NCI-H1105 (cell line): ENCODE results near the gene P2RY8.
"Not testable (repeated sequence)": the region's sequence is repeated elsewhere in the genome, so short reads cannot be mapped to it uniquely, and the experiment has no call there.

Experiments
- DNase-seq: peaks from one replicate; lab custom pipeline; 2025; lab: John Stamatoyannopoulos, UW

P2RY8 gene

DNA sequence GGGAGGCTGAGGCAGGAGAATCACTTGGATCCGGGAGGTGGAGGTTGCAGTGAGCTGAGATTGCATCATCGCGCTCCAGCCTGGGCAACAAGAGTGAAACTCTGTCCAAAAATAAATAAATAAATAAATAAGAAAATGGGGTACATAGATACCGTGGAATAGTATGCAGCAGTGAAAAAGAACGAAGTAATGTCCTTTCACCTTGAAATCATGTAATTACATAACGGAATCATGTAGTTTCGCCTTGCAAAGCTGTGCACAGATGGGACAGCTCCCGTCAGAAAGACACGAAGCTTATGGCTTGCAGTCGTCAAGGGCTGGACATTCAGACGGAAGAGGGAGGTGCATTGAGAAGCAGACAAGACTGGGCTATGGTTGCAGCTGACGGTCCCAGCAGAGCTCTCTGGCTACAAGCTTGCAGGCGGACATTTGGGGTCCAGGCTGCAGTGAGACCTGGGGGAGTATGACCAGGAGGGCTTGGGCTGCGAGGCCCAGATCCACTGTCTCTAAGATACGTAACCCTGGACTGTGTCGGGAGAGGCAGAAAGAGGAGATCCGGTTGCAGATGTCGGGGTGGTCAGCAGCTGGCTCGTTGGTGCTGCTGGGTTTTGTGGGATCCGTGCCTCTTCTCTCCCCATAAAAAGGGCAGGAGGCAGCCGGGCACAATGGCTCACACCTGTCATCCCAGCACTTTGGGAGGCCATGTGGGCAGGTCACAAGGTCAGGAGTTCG, 6.2 kb upstream of the P2RY8 start:
- DNase-seq: no peak

DNA sequence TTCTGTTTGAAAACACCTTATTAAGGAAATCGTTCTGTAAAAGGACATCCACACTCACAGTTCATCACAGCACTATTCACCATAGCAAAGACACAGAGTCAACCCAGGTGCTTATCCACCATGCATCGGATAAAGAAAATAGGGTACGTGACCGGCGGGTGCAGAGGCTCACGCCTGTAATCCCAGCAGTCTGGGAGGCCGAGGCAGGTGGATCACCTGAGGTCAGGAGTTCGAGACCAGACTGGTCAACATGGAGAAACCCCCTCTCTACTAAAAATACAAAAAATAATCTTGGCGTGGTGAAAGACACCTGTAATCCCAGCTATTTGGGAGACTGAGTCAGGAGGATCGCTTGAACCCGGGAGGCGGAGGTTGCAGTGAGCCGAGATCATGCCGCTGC, 2.2 kb upstream of the P2RY8 start:
- not testable (repeated sequence) for DNase-seq

GRCh38 chrX:1537716-1538090, 718 bp upstream of the P2RY8 start:
- DNase-seq: not testable (repeated sequence)

- no peak for DNase-seq
Observed at GRCh38 chrX:1536712-1537030, 314 bp downstream of the P2RY8 start.

DNA sequence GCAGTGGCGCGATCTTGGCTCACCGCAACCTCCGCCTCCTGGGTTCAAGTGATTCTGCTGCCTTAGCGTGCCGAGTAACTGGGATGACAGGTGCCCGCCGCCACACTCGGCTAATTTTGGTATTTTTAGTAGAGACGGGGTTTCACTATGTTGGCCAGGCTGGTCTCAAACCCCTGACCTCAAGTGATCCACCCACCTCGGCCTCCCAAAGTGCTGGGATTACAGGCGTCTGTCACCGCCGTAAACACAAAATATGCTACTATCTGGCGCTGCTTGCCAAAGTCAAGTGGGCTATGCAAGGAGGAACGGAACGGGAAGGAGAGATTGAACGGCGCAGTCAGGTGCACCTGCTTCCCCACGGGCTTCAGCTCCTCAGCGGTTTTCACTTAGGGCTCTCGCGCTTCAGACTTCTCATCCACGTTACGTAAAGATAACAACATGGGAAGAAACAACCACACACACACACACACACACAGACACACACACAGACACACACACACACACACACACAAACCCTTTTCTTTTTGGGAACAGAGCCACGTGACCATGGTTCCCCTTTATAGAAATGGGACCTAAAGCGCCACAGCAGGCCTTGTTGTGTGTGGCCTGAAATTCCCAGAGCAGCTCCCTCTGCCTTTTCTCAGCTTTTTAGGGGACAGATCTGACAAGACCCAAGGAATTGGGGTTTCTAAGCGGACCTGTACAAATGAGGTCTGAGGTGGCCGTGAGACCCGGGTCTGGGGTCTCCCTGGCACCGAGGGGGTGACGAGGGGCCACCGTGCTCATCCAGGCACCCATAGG, 1.5 kb downstream of the P2RY8 start:
- no peak for DNase-seq

DNA sequence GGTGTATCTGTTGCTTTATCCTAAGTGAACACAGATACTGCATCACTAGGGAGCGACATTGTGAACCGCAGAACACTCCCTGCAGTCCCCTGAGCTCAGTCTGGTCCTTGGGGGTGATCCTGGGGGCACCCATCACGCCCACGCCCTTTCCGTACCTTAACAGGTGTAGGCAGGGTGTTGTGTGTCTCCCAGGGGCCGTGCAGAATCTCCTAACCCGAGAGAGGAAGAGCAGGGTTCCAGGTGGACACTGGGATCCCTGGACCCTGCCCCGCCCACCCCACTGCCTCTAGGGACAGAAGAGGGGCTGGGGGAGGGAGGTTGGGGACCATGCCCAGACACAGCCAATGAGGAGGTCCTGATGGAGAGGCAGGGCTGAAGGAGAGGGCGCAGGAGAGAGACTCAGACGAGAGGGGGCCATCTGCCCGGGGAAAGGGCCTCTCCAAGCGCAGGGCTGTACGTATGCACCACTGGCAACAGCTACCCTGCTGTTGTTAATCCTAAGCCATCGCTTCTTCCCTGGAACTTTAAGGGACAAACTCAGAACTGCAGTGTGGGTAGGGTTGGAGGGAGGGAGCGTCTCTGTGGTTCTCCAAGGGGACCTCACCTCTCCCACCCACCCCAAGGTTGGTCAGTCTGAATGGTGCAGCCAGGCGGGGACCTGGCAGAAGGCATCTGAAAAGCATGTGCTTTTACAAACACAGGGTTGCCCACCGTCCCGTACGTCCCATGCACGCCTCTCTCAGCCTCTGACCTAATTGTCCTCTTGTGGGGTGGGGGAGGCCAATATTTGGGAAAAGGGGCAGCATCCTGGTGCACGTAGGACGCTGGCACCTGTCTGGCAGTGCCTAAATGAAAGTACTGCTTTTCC, 2.5 kb downstream of the P2RY8 start:
- DNase-seq: no peak

- DNase-seq: no peak
Observed at GRCh38 chrX:1533058-1533457, 3.9 kb downstream of the P2RY8 start.

- DNase-seq: no peak
Observed at GRCh38 chrX:1531096-1531890, 5.7 kb downstream of the P2RY8 start.

DNA sequence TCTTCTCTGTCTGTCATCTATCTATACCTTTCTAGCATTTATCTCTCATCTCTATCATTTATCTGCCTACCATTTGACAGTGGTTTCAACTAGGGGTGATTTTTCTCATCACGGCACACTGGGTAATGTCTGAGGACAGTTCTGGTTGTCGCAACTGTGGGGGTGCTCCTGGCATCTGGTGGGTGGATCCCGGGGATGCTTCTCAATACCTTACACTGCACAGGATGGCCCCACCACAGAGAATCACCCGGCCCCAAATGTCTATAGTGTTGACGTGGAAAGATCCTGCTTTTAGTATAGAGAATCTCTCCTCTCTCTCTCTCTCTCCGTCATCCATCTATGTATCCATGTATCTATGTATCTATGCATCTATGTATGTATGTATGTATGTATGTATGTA, 7.2 kb downstream of the P2RY8 start:
- DNase-seq: no peak

DNA sequence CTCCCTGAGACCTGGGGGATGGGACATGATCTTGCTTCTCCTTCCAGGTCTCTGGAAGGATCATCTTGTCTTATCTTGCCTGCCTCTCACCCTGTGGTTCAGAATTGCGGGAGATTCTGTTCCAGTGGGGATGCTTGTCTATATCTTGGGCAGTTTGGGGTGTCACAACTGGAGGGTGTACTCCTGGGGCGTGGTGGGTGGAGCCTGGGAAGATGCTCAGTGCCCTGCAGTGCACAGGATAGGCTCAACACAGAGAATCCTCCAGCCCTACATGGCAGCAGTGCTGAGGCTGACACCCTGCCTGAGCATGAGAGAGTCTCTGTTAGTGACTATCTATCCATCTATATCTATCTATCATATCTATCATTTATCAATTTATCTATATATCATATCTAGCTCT, 7.7 kb downstream of the P2RY8 start:
- no peak for DNase-seq

DNA sequence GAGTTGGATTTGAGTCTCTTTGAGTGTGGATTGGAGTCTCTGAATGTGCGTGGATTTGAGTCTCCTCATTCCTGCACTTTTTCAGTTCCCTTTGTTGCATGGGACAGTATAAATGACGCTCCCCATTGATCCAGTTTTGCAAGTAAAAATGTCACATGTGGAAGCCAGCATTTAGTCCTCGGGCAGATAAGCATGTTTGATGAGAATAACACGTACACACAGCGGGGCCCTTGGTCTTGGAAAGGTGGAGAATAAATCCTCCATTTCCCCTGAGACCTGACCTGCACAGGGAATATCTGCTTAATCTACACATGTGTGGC, 8.1 kb downstream of the P2RY8 start:
- no peak for DNase-seq

DNA sequence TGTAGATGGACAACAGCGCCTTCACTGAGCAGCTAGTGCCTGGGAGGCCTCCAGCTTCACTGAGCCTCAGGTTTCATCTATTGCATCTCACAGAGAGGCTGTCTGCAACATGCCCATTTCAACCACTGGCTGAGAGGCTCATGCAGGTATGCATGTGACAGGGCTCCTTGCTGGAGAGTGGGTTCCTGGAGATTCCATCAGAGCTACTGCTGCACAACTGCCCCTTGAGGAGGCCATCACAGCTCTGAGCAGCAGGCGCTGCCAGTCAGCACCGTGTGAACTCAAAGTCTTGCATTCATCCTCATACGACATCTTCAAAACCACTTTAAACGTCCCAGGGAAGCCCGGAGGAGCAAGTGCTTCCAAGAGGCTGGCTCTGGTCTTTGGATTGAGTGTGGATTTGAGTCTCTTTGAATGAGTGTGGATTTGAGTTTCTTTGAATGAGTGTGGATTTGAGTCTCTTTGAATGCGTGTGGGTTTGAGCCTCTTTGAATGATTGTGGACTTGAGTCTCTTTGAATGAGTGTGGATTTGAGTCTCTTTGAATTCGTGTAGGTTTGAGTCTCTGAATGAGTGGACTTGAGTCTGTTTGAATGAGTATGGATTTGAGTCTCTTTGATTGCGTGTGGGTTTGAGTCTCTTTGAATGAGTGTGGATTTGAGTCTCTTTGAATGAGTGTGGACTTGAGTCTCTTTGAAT, 8.7 kb downstream of the P2RY8 start:
- DNase-seq: no peak

DNA sequence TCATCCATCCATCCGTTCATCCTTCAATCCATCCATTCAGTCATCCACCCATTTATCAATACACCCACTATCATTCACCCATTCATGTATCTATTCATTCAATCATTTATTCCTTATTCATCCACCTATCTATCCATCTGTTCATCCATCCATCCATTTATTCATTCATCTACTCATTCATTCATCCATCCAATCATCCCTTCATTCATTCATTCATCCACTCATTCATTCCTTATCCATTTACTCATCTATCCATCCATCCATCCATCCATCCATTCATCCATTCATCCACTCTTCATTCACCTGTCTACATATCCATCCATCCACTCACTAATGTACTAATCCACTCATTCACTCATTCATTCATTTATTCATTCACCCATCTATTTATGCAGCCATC, 9.5 kb downstream of the P2RY8 start:
- DNase-seq: no peak

GRCh38 chrX:1526565-1526964, 10.4 kb downstream of the P2RY8 start:
- no peak for DNase-seq

- DNase-seq: no peak
Observed at GRCh38 chrX:1525583-1526355, 11.2 kb downstream of the P2RY8 start.

- DNase-seq: no peak
Observed at GRCh38 chrX:1524874-1525582, 12.0 kb downstream of the P2RY8 start.

- not testable (repeated sequence) for DNase-seq
Observed at GRCh38 chrX:1522905-1523304, 14.1 kb downstream of the P2RY8 start.

GRCh38 chrX:1521459-1521956, 15.5 kb downstream of the P2RY8 start:
- DNase-seq: no peak

GRCh38 chrX:1520350-1520749, 16.6 kb downstream of the P2RY8 start:
- no peak for DNase-seq

GRCh38 chrX:1519022-1519497, 17.9 kb downstream of the P2RY8 start:
- DNase-seq: no peak
